Type B pancreatic cell (in vitro differentiated cells): ENCODE data around the gene ZMIZ1. TPM values are rescaled to one million over a fixed set of nuclear protein-coding genes. Genes with fewer than 3 reads are reported as not detected.

Experiments used
- DNase-seq: peaks from one replicate; pipeline ENCODE4 v3.0.0; 2021; ENCODE audit warnings: mixed read lengths; ENCODE audit not compliant: unreplicated experiment; ENCODE audit errors: extremely low spot score
- H3K27ac Mint-ChIP-seq: 2 replicates; pipeline ENCODE4 v1.8.0; 2021; ENCODE audit warnings: mild to moderate bottlenecking, mixed read lengths
- H3K27me3 Mint-ChIP-seq: 2 replicates; pipeline ENCODE4 v1.8.0; 2021; ENCODE audit warnings: mixed read lengths
- H3K36me3 Mint-ChIP-seq: 2 replicates; pipeline ENCODE4 v1.8.0; 2021; ENCODE audit warnings: mixed read lengths
- H3K4me1 Mint-ChIP-seq: one replicate; pipeline ENCODE4 v1.8.0; 2021; ENCODE audit warnings: mixed read lengths; ENCODE audit not compliant: unreplicated experiment
- H3K4me3 Mint-ChIP-seq: 2 replicates; pipeline ENCODE4 v1.8.0; 2021; ENCODE audit warnings: mild to moderate bottlenecking, mixed read lengths
- H3K9me3 Mint-ChIP-seq: 2 replicates; pipeline ENCODE4 v1.8.0; 2021; ENCODE audit warnings: mixed read lengths
- CTCF ChIP-seq: fragments of 200-600 bp; sonication (generic); conservative IDR thresholded peaks from 2 replicates; pipeline ENCODE4 v1.5.0; 2021; ENCODE audit warnings: antibody characterized with exemption, mild to moderate bottlenecking
- total RNA-seq: library from RNA; stranded (reverse); gene quantifications from 2 replicates; pipeline ENCODE4 v1.2.1, GENCODE V29; 2021; ENCODE audit warnings: low replicate concordance

Gene ZMIZ1
- total RNA-seq, 1 donor from 2014 or later: 102 TPM

GRCh38 chr10:79208251-79208983 is 139.7 kb downstream of the ZMIZ1 start:
- Mint-ChIP-seq H3K4me3 (no peak overlapping the region), H3K36me3 (peaks cover 26% of the 10 kb centered on the region), H3K4me1 (peaks cover 20% of the 10 kb centered on the region), H3K9me3 (no peaks in the 10 kb centered on the region), H3K27me3 (no peaks in the 10 kb centered on the region), H3K27ac (peak overlapping the region; percentile 43)
- TF ChIP-seq CTCF: no peak
- no peak for DNase-seq

- TF ChIP-seq CTCF: no peak
Measured at GRCh38 chr10:79209340-79209739, 140.6 kb downstream of the ZMIZ1 start.

GRCh38 chr10:79209831-79210230 is 141.1 kb downstream of the ZMIZ1 start:
- Mint-ChIP-seq H3K4me1 (peaks cover 7% of the 10 kb centered on the region), H3K9me3 (no peaks in the 10 kb centered on the region), H3K27ac (no peak overlapping the region), H3K4me3 (no peak overlapping the region), H3K36me3 (peaks cover 15% of the 10 kb centered on the region), H3K27me3 (no peaks in the 10 kb centered on the region)
- TF ChIP-seq CTCF: no peak
- no peak for DNase-seq

More at GRCh38 chr10:79209340-79209739, 140.6 kb downstream of the ZMIZ1 start:
- no peaks in the 10 kb centered on the region for H3K9me3 Mint-ChIP-seq
- no peaks in the 10 kb centered on the region for H3K27me3 Mint-ChIP-seq
- H3K4me3 Mint-ChIP-seq: no peak overlapping the region
- DNase-seq: no peak
- H3K36me3 Mint-ChIP-seq: peaks cover 20% of the 10 kb centered on the region
- H3K27ac Mint-ChIP-seq: no peak overlapping the region
- peaks cover 12% of the 10 kb centered on the region for H3K4me1 Mint-ChIP-seq

GRCh38 chr10:79210672-79211071 is 141.9 kb downstream of the ZMIZ1 start:
- H3K4me1 Mint-ChIP-seq: peaks cover 6% of the 10 kb centered on the region
- H3K27ac Mint-ChIP-seq: peak overlapping the region; percentile 64
- H3K9me3 Mint-ChIP-seq: no peaks in the 10 kb centered on the region
- no peak for TF ChIP-seq CTCF
- H3K4me3 Mint-ChIP-seq: peak overlapping the region; percentile 27
- H3K27me3 Mint-ChIP-seq: no peaks in the 10 kb centered on the region
- DNase-seq: no peak
- H3K36me3 Mint-ChIP-seq: peaks cover 11% of the 10 kb centered on the region

GRCh38 chr10:79211616-79212015 is 142.8 kb downstream of the ZMIZ1 start:
- no peak for TF ChIP-seq CTCF

More at GRCh38 chr10:79211616-79212015, 142.8 kb downstream of the ZMIZ1 start:
- H3K9me3 Mint-ChIP-seq: no peaks in the 10 kb centered on the region
- peaks cover 6% of the 10 kb centered on the region for H3K4me1 Mint-ChIP-seq
- no peak overlapping the region for H3K27ac Mint-ChIP-seq
- no peak overlapping the region for H3K4me3 Mint-ChIP-seq
- no peaks in the 10 kb centered on the region for H3K27me3 Mint-ChIP-seq
- no peak for DNase-seq
- peaks cover 9% of the 10 kb centered on the region for H3K36me3 Mint-ChIP-seq
